Erythroblast (primary cell): ENCODE measurements around the gene SLC2A13.
"Not testable (repeated sequence)": the region's sequence is repeated elsewhere in the genome, so short reads cannot be mapped to it uniquely, and the experiment has no call there.

ENCODE experiments used
- DNase-seq, 2 experiments: peaks; one replicate each; lab custom pipeline; 2025; lab: John Stamatoyannopoulos, UW
- GATA1 ChIP-seq: IDR thresholded peaks from 2 replicates; pipeline ENCODE4 v1.6.1; 2011; ENCODE audit warnings: low read depth, mild to moderate bottlenecking, control low read depth, low read length, moderate library complexity
- POLR2A ChIP-seq: IDR thresholded peaks from 2 replicates; pipeline ENCODE4 v1.6.1; 2011; ENCODE audit warnings: mild to moderate bottlenecking, low read length

The SLC2A13 gene

GRCh38 chr12:39782026-39782545 lies 323.8 kb downstream of the SLC2A13 start:
- TF ChIP-seq GATA1 (no peak), POLR2A (no peak)
- no peak for DNase-seq

DNA sequence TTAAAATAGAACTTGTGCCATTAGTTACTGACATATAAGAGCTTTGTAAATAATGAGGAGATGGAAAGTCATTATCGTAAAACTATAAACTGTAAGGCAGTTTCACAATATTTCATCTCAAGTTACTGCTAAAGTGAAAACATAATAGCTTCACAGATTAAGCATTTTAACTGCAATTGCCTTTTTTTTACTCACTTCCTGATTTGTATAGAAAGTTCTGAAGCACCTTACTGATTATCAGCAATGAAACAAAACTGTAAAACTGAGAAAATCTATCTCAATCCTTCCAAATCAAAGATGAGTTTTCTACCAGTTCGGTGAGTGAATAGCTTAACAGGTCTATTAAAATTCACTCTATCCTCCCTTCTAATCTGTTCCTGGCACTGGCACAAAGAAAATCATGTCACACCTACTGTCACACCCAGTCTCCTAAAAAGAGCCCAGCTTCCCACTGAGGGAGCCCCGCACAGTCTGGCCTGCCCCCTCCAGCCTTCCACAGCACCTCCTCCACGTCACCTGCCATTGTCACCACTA lies 324.9 kb downstream of the SLC2A13 start:
- TF ChIP-seq GATA1 (no peak), POLR2A (no peak)
- DNase-seq: no peak

- TF ChIP-seq POLR2A (no peak), GATA1 (no peak)
- DNase-seq: no peak
Observed at GRCh38 chr12:39780411-39780912, 325.4 kb downstream of the SLC2A13 start.

GRCh38 chr12:39779768-39780340 lies 326.0 kb downstream of the SLC2A13 start:
- DNase-seq: no peak
- TF ChIP-seq GATA1 (no peak), POLR2A (no peak)

GRCh38 chr12:39777465-39777864 lies 328.4 kb downstream of the SLC2A13 start:
- TF ChIP-seq GATA1 (no peak), POLR2A (no peak)
- DNase-seq: no peak

GRCh38 chr12:39773266-39773665 lies 332.6 kb downstream of the SLC2A13 start:
- DNase-seq: no peak
- TF ChIP-seq POLR2A (no peak), GATA1 (no peak)

DNA sequence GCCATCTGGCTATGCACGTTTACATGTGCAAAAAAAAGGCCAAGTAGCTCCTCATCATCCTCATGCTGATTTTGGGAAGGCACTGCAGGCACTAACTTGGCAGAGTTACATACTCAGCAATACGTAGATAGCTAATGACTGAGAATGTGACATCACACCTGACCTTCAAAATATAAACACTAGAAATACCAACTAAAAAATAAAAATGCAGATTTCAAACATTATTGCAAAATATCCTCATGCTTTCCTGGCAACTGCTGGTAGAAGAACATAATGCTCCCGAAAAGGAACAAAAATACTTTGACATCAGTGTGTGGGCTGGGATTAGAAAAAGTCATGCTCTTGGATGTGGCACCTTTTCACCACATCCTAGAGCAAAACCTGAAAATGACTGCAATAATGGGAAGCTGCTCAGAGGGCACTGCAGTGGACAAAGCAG lies 333.0 kb downstream of the SLC2A13 start:
- DNase-seq: no peak
- TF ChIP-seq POLR2A (no peak), GATA1 (no peak)

- no peak for TF ChIP-seq GATA1
- no peak for TF ChIP-seq POLR2A
- no peak for DNase-seq
Observed at GRCh38 chr12:39771456-39771855, 334.4 kb downstream of the SLC2A13 start.

- DNase-seq: peak; percentile 34
- TF ChIP-seq POLR2A: no peak
- no peak for TF ChIP-seq GATA1
Observed at GRCh38 chr12:39764944-39765560, 340.8 kb downstream of the SLC2A13 start.

GRCh38 chr12:39763890-39764169 lies 342.1 kb downstream of the SLC2A13 start:
- TF ChIP-seq GATA1 (no peak), POLR2A (no peak)
- DNase-seq: no peak

GRCh38 chr12:39763071-39763889 lies 342.6 kb downstream of the SLC2A13 start:
- DNase-seq: no peak
- TF ChIP-seq GATA1 (no peak), POLR2A (no peak)

- DNase-seq: no peak
Observed at GRCh38 chr12:39755478-39755877, 350.4 kb downstream of the SLC2A13 start.

DNA sequence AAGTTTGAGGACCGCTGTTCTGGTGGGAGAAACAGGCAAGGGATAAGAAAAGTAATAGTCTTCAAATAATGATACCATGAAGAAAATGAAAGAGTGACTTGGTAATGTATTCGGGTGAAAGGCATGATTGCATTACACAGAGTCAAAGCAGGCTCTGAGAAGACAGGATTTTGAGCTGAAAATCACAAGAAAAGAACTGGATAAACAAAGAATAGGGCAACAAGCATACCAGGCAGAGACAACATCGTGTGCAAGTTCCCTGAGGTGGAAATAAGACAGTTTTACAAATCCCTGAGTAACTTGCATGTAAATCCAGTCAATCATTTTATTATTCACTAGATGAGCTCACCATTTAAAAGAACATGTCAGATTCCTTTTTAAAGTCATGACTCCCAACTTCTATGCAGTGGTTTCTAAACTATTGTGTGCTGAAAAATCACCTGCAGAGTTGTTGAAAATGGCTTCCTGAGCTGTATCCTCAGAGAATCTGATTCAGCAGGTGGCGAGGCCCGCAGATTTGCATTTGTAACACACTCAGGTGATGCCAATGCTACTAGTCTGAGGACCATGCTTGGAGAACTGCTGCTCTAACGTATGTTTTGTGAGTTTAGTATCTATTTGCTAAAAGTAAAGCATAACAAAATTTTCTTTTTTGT lies 353.3 kb downstream of the SLC2A13 start:
- DNase-seq: no peak
- no peak for TF ChIP-seq POLR2A
- TF ChIP-seq GATA1: no peak

More at GRCh38 chr12:39755478-39755877, 350.4 kb downstream of the SLC2A13 start:
- TF ChIP-seq GATA1 (no peak), POLR2A (no peak)

GRCh38 chr12:39746151-39746550 lies 359.7 kb downstream of the SLC2A13 start:
- DNase-seq: not testable (repeated sequence)
